Measurements from ENCODE around the gene NFYB. TPM values are rescaled to one million over a fixed set of nuclear protein-coding genes. Genes with fewer than 3 reads are reported as not detected.

The NFYB gene
- polyA plus RNA-seq, 2 of the 4 experiments (the other 2 are of a cell fraction): 45.2 to 70.2 TPM

- TF ChIP-seq REST (IDR thresholded peaks at IDR 0.05): no peak
- no peak for TF ChIP-seq CBX8 (IDR thresholded peaks at IDR 0.05)
- TF ChIP-seq E2F6 (IDR thresholded peaks at IDR 0.05; ENCODE audit: borderline replicate concordance, low read depth): no peak
- no peak for TF ChIP-seq ELK1 (IDR thresholded peaks at IDR 0.05; ENCODE audit: low read depth, low read length)
Measured at GRCh38 chr12:104168596-104168995, 30.6 kb upstream of the NFYB start (continued).

GRCh38 chr12:104167519-104168458, 29.8 kb upstream of the NFYB start:
- CTCF ChIA-PET: interaction anchor here (1.3 to 1.8 kb wide), 2 partner anchors 10 to 20 kb away, joined by 4 to 5 read pairs; no protein-coding TSS in a partner anchor

GRCh38 chr12:104166465-104166864, 28.5 kb upstream of the NFYB start:
- TF ChIP-seq USF2 (IDR thresholded peaks at IDR 0.05): no peak
- TF ChIP-seq RARB (CRISPR knock-in tag; IDR thresholded peaks at IDR 0.05): no peak
- TF ChIP-seq RCOR1 (IDR thresholded peaks at IDR 0.05; ENCODE audit: low read depth, low read length): no peak
- TF ChIP-seq TFCP2L1 (CRISPR knock-in tag; IDR thresholded peaks at IDR 0.05): no peak
- TF ChIP-seq PBX3 (IDR thresholded peaks at IDR 0.05): no peak
- TF ChIP-seq BHLHE40 (IDR thresholded peaks at IDR 0.05; ENCODE audit: low read depth, low read length): no peak
- TF ChIP-seq FOSL2 (IDR thresholded peaks at IDR 0.05): no peak
- TF ChIP-seq FOSL2 (CRISPR knock-in tag; IDR thresholded peaks at IDR 0.05): no peak
- TF ChIP-seq RFX5 (IDR thresholded peaks at IDR 0.05): no peak
- TF ChIP-seq MAZ (IDR thresholded peaks at IDR 0.05; ENCODE audit: borderline replicate concordance, low read depth, low read length): no peak
- TF ChIP-seq MYC (IDR thresholded peaks at IDR 0.05; ENCODE audit: borderline replicate concordance, low read length): no peak
- ChIA-PET POLR2A (interaction anchor here (1.1 kb wide), 1 partner anchor 201 kb away, joined by 3 read pairs; the partner anchor contains the start of gene TDG), CTCF (interaction anchor here (1.9 kb wide), 1 partner anchor 16 kb away, joined by 5 read pairs; no protein-coding TSS in a partner anchor)
- 68% methylated on average over 6 of the region's 6 CpGs for WGBS (ENCODE audit: missing lambda C conversion rate)
- H3K4me2 ChIP-seq: no peak overlapping the region
- no peaks in the 10 kb centered on the region for H3K9me3 ChIP-seq
- no peak overlapping the region for H3K4me3 ChIP-seq
- DNase-seq (ENCODE audit: low read depth in 1 of 2, low spot score in 1 of 2) (no peak), FAIRE-seq (no peak), ATAC-seq (peak; percentile 67 to 84)
- no peaks in the 10 kb centered on the region for H3K4me1 ChIP-seq
- no peak overlapping the region for H3K27ac ChIP-seq

More at GRCh38 chr12:104167519-104168458, 29.8 kb upstream of the NFYB start:
- DNase-seq (ENCODE audit: low read depth in 1 of 2, low spot score in 1 of 2) (no peak), ATAC-seq (no peak), FAIRE-seq (no peak)
- Histone ChIP-seq H3K4me3 (no peak overlapping the region), H3K27ac (no peak overlapping the region), H3K9me3 (no peaks in the 10 kb centered on the region), H3K4me2 (no peak overlapping the region), H3K4me1 (no peaks in the 10 kb centered on the region)
- POLR2A ChIA-PET: no interaction called here
- WGBS (ENCODE audit: missing lambda C conversion rate): 67% methylated on average over 5 of the region's 5 CpGs
- TF ChIP-seq ZC3H11A (IDR thresholded peaks at IDR 0.05) (no peak), FOXS1 (CRISPR knock-in tag; IDR thresholded peaks at IDR 0.05) (no peak), CHD4 (IDR thresholded peaks at IDR 0.05; ENCODE audit: borderline replicate concordance) (no peak), FOSL2 (IDR thresholded peaks at IDR 0.05) (no peak), FOSL2 (CRISPR knock-in tag; IDR thresholded peaks at IDR 0.05) (no peak), CEBPB (IDR thresholded peaks at IDR 0.05) (no peak), ATOH8 (CRISPR knock-in tag; IDR thresholded peaks at IDR 0.05; ENCODE audit: low read depth) (no peak), POLR2A (IDR thresholded peaks at IDR 0.05; ENCODE audit: low read length) (no peak), HES2 (IDR thresholded peaks at IDR 0.05) (no peak)

All from A549 (cell line).